Spleen (tissue), 11 donors: ENCODE measurements around the gene MLYCD. TPM values are rescaled to one million over a fixed set of nuclear protein-coding genes. Genes with fewer than 3 reads are reported as not detected.

Experiments used
- DNase-seq: peaks from one replicate; pipeline ENCODE4 v3.0.0-alpha.2; 2020
- H3K27ac ChIP-seq, 8 donors: fragments of 200-600 bp; sonication (generic) in 7 of 8; 1 replicate in 4 of 8; 2 replicates in 4 of 8; pipeline versions ENCODE4 v1.5.0 to v1.8.0; 2016 to 2021; ENCODE audit warnings: inconsistent platforms in 4 of 8, mild to moderate bottlenecking in 4 of 8, moderate library complexity in 1 of 8
- H3K27me3 ChIP-seq, 7 donors: fragments of 200-600 bp; sonication (generic) in 6 of 7; replicated peaks in 1 of 7; 1 replicate in 4 of 7; 2 replicates in 3 of 7; pipeline versions ENCODE4 v1.5.0 to v1.8.0; 2016 to 2021; ENCODE audit warnings: inconsistent platforms in 3 of 7, mild to moderate bottlenecking in 1 of 7
- H3K36me3 ChIP-seq, 6 donors: fragments of 200-600 bp; sonication (generic) in 5 of 6; 1 replicate in 4 of 6; 2 replicates in 2 of 6; pipeline versions ENCODE4 v1.5.0 to v1.8.0; 2016 to 2021; ENCODE audit warnings: inconsistent platforms in 2 of 6
- H3K4me1 ChIP-seq, 6 donors: fragments of 200-600 bp; sonication (generic) in 5 of 6; 1 replicate in 3 of 6; 2 replicates in 3 of 6; pipeline versions ENCODE4 v1.5.0 to v1.8.0; 2016 to 2021; ENCODE audit warnings: inconsistent platforms in 3 of 6
- H3K4me3 ChIP-seq, 8 donors: fragments of 200-600 bp; sonication (generic) in 7 of 8; 1 replicate in 4 of 8; 2 replicates in 4 of 8; pipeline versions ENCODE4 v1.5.0 to v1.8.0; 2016 to 2021; ENCODE audit warnings: inconsistent platforms in 4 of 8, mild to moderate bottlenecking in 4 of 8, moderate library complexity in 2 of 8
- H3K9me3 ChIP-seq, 8 donors: fragments of 200-600 bp; sonication (generic) in 7 of 8; 1 replicate in 4 of 8; 2 replicates in 4 of 8; pipeline versions ENCODE4 v1.5.0 to v1.8.0; 2016 to 2021; ENCODE audit warnings: inconsistent platforms in 4 of 8
- POLR2A ChIP-seq, 3 donors: fragments of 450-650 bp; IDR thresholded peaks; one replicate each; pipeline ENCODE4 v1.5.1; 2017; ENCODE audit warnings: antibody characterized with exemption in 3 of 3, mild to moderate bottlenecking in 1 of 3
- POLR2AphosphoS5 ChIP-seq, 3 donors: sonication (generic); formaldehyde crosslinking; IDR thresholded peaks; one replicate each; pipeline ENCODE4 v1.5.1; 2017; ENCODE audit warnings: antibody characterized with exemption in 3 of 3
- WGBS, 5 donors: extraction: QIAGEN DNeasy Blood & Tissue Kit in 3 of 5; methylation state at CpG; one replicate each; pipeline versions ENCODE4 v1.1.5 to v1.1.7; 2013 to 2018; 5-methylcytosine and 5-hydroxymethylcytosine counted together
- intact Hi-C: fragments of 100-400 bp; cut with DNase I; formaldehyde crosslinking; loops from one replicate; pipeline ENCODE4 v1.15.0; 2023; ENCODE audit warnings: low total_unique reads
- polyA plus RNA-seq, 3 donors: library from polyadenylated mRNA; stranded (reverse); fragments of 200-250 nt; gene quantifications; one replicate each; pipeline ENCODE4 v1.2.1, GENCODE V29; 2013
- total RNA-seq, 7 donors: library from RNA; depleted of rRNA in 3 of 7; stranded (reverse); fragments of >200 nt in 3 of 7; fragmentation: NEBNext Ultra II Directional in 4 of 7; extraction: Animal tissue kit (Norgen Biotek cat#: 25700) in 4 of 7; gene quantifications; one replicate each; pipeline versions ENCODE4 v1.1.0 to v1.2.1, GENCODE V29; 2016 to 2021
- TF ChIP-seq, protein P1 (sequence below), 11 experiments: fragments of 200-600 bp in 7 of 11; fragments of 450-650 bp in 4 of 11; sonication (generic) in 4 of 11; IDR thresholded peaks in 8 of 11; conservative IDR thresholded peaks in 3 of 11; 1 replicate in 7 of 11; 2 replicates in 4 of 11; pipeline versions ENCODE4 v1.4.0 to v1.8.0; 2016 to 2021; ENCODE audit warnings: antibody characterized with exemption in 11 of 11, inconsistent platforms in 4 of 11, mild to moderate bottlenecking in 1 of 11
- donor health status: healthy with polysubstance abuse.
- donor health status: DM: no; HTN: no; CAD: no; lungs with moderate emphysema.
- donor health status: DM: no; HTN: no; CAD: no.
- donor health status: Bipolar disorder and iron deficiency.
- donor health status: healthy.
- donor health status: DM: no; HTN: no; CAD: no.
- donor health status: DM: yes; HTN: yes; CAD: no.

MLYCD gene
- total and polyA plus RNA-seq, 10 donors: 2.0 to 14.3 (median 9.9) TPM

DNA sequence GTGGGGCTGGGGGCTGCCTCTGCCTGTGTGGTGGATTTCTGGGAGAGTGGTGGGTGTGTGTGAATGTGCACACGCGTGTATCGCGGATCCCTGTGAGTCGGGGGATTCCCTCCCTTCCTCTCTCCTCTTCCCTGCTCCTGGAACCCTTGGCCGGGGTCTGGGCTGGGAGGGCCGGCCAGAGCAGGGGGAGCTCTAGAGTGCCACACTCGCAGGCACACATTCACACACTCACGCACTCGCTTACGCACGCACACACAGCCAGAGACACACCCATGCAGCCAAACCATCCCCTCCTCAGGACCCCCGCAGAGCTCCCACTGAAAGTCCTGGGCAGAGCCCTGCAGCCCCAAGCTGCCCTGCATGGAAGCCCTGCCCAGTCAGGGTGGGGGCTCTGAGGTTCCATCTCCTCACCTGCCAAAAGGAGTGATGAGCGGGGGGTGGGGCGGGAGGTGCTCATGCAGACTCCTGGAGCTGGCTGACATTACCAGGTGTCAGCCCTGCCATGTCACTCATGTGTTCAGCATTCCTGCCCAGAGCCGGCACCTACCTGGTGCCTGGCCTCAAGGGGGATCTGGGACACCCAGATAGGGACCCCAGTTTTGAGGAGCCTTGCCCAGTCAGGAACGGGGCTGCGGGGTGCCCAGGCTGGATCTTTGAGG is 71.0 kb downstream of the MLYCD start:
- no peak for DNase-seq
- intact Hi-C loops: no loop called here
- no peak for TF ChIP-seq POLR2A (IDR thresholded peaks at IDR 0.05)
- TF ChIP-seq POLR2AphosphoS5 (IDR thresholded peaks at IDR 0.05): no peak
- TF ChIP-seq, protein P1, sequence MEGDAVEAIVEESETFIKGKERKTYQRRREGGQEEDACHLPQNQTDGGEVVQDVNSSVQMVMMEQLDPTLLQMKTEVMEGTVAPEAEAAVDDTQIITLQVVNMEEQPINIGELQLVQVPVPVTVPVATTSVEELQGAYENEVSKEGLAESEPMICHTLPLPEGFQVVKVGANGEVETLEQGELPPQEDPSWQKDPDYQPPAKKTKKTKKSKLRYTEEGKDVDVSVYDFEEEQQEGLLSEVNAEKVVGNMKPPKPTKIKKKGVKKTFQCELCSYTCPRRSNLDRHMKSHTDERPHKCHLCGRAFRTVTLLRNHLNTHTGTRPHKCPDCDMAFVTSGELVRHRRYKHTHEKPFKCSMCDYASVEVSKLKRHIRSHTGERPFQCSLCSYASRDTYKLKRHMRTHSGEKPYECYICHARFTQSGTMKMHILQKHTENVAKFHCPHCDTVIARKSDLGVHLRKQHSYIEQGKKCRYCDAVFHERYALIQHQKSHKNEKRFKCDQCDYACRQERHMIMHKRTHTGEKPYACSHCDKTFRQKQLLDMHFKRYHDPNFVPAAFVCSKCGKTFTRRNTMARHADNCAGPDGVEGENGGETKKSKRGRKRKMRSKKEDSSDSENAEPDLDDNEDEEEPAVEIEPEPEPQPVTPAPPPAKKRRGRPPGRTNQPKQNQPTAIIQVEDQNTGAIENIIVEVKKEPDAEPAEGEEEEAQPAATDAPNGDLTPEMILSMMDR (IDR thresholded peaks at IDR 0.05 in 8 of 11, conservative IDR thresholded peaks at IDR 0.05 in 3 of 11): no peak
- peaks cover 0 to 20% (median 12%) of the 10 kb centered on the region in 6 donors for H3K36me3 ChIP-seq
- H3K27ac ChIP-seq: no peak overlapping the region
- peaks cover 0 to 11% (median 2%) of the 10 kb centered on the region in 6 donors for H3K4me1 ChIP-seq
- H3K27me3 ChIP-seq: peaks cover 0 to 61% (median 23%) of the 10 kb centered on the region in 7 donors
- 39 to 49% (median 42%) methylated on average over 10 to 18 of the region's 18 CpGs for WGBS, 5 donors
- H3K4me3 ChIP-seq: no peak overlapping the region
- H3K9me3 ChIP-seq: no peaks in the 10 kb centered on the region

DNA sequence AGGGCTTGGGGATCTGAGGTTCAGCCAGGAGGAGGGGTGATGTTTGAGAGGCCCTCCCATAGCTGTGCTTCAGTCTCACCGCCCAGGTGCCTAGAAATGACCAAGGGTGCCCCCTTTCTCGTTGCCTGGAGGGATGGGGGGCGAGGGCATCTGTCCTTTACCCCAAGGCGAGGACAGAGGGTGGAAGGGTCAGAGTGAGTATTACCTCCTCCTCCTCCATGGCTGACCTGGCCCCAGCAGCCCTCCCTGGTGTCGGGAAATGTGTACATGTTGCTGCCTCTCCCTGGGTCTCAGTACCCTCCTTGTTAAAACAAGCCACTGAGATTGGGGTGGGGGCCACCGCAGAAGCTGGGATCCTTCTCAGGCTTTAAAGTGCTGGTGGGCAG is 71.5 kb downstream of the MLYCD start:
- 72 to 88% (median 80%) methylated on average over 2 to 6 of the region's 6 CpGs for WGBS, 5 donors
- H3K4me1 ChIP-seq: peaks cover 0 to 11% (median 2%) of the 10 kb centered on the region in 6 donors
- peaks cover 0 to 15% (median 7%) of the 10 kb centered on the region in 6 donors for H3K36me3 ChIP-seq
- no peak overlapping the region for H3K4me3 ChIP-seq
- no peaks in the 10 kb centered on the region for H3K9me3 ChIP-seq
- H3K27ac ChIP-seq: no peak overlapping the region
- intact Hi-C loops: no loop called here
- DNase-seq: no peak
- TF ChIP-seq POLR2AphosphoS5 (IDR thresholded peaks at IDR 0.05) (no peak), POLR2A (IDR thresholded peaks at IDR 0.05) (no peak)
- TF ChIP-seq, protein P1 (IDR thresholded peaks at IDR 0.05 in 8 of 11, conservative IDR thresholded peaks at IDR 0.05 in 3 of 11): no peak
- H3K27me3 ChIP-seq: peaks cover 0 to 61% (median 23%) of the 10 kb centered on the region in 7 donors

DNA sequence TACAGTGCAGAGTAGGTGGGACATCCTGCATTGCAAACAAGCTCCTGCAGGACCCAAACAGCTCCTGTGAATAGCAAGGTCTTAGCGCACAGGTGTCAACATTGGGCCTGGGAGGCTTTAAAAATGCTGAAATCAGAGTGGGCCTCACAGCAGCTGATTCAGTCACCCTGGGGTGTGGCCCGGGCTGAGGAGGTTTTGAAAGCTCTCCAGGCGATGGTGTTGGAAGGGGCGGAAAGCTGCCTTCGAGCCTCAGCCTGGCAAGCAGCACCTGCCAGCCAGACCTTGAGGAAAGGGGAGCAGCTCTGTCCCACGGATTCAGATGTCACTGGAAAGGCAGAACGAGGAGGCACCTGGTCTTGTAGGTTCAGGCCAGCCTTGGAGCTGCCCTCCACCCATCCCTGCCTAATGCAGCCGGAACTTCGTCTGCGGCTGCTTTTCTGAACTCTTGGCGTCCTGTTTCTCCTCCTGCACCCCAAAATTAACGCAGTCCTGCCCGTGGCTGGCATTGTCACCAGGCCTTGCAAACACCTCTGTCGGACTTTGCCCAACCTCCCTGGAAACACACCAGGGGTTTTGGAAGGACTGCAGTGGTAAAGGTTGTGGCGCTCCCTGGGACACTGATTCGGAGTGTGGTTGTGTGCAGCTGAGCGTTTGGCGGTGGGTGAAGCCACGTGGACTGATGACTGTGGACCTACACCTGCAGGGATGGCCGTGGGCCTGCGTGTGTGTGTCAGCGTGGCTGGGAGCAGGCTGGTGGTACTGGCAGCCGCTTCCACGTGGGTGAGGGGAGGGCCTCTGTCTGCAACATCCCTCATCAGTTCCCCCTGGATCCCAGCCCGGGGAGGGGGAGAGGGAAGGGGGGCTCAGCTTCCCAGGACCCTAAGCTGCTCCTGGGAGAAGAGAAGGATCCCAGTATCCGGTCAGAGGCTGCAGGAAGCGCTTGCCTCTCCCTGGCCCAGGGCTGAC is 72.5 kb downstream of the MLYCD start:
- Histone ChIP-seq H3K27me3 (peaks cover 0 to 70% (median 23%) of the 10 kb centered on the region in 7 donors), H3K27ac (no peak overlapping the region), H3K4me1 (peaks cover 0 to 11% (median 2%) of the 10 kb centered on the region in 6 donors), H3K9me3 (no peaks in the 10 kb centered on the region), H3K36me3 (peaks cover 0 to 5% (median 0%) of the 10 kb centered on the region in 6 donors), H3K4me3 (no peak overlapping the region)
- WGBS, 5 donors: 72 to 81% (median 75%) methylated on average over 21 to 27 of the region's 27 CpGs
- intact Hi-C loops: no loop called here
- DNase-seq: no peak
- TF ChIP-seq, protein P1 (IDR thresholded peaks at IDR 0.05 in 8 of 11, conservative IDR thresholded peaks at IDR 0.05 in 3 of 11): no peak
- TF ChIP-seq POLR2AphosphoS5 (IDR thresholded peaks at IDR 0.05) (no peak), POLR2A (IDR thresholded peaks at IDR 0.05) (no peak)
